SK-N-SH (cell line): ENCODE measurements around the gene SLC66A2. TPM values are rescaled to one million over a fixed set of nuclear protein-coding genes. Genes with fewer than 3 reads are reported as not detected.

Experiments
- CTCF ChIA-PET: fragments of 300-600, 350-600 bp; formaldehyde crosslinking; extraction: SDS; loops from one replicate; lab custom pipeline; 2021; lab: Yijun Ruan, JAX
- POLR2A ChIA-PET: fragments of 350-600 bp; sonication (Branson Sonifier 250); formaldehyde crosslinking; extraction: SDS; loops from one replicate; lab custom pipeline; 2020; ENCODE audit warnings: antibody characterized with exemption, inconsistent platforms; lab: Yijun Ruan, JAX
- DNase-seq: peaks from one replicate; pipeline ENCODE4 v3.0.0; 2012
- H2AFZ ChIP-seq: fragments of 200-600 bp; sonication (generic); 2 replicates; pipeline ENCODE4 v1.8.1; 2016; ENCODE audit warnings: antibody characterized with exemption, mild to moderate bottlenecking, low read depth
- H3F3A ChIP-seq: fragments of 200-600 bp; sonication (generic); replicated peaks from 2 replicates; pipeline ENCODE3; 2016; ENCODE audit warnings: antibody characterized with exemption, mild to moderate bottlenecking; ENCODE audit not compliant: insufficient read depth
- H3K27ac ChIP-seq, 2 experiments: fragments of 200-500 bp in 1 of 2; fragments of 200-600 bp in 1 of 2; sonication (Bioruptor generic) in 1 of 2; sonication (generic), shearing (Covaris generic) in 1 of 2; 2 replicates each; pipeline versions ENCODE4 v1.5.1 to v1.6.1; 2014 to 2016; ENCODE audit warnings: low read depth in 2 of 2, inconsistent platforms in 1 of 2, low read length in 1 of 2, mild to moderate bottlenecking in 1 of 2, mixed read lengths in 1 of 2
- H3K27me3 ChIP-seq: fragments of 200-600 bp; sonication (generic), shearing (Covaris generic); 2 replicates; pipeline ENCODE4 v1.6.1; 2016; ENCODE audit warnings: mixed run types; ENCODE audit not compliant: insufficient read depth
- H3K36me3 ChIP-seq, 2 experiments: fragments of 200-500 bp in 1 of 2; fragments of 200-600 bp in 1 of 2; sonication (Bioruptor generic) in 1 of 2; sonication (generic) in 1 of 2; replicated peaks in 1 of 2; 2 replicates each; pipeline versions ENCODE3 to v1.5.1; 2014 to 2016; ENCODE audit warnings: low read length in 1 of 2, mild to moderate bottlenecking in 1 of 2; ENCODE audit not compliant: insufficient read depth in 2 of 2, control insufficient read depth in 1 of 2
- H3K4me1 ChIP-seq, 2 experiments: fragments of 200-500 bp in 1 of 2; fragments of 200-600 bp in 1 of 2; sonication (Bioruptor generic) in 1 of 2; sonication (generic), shearing (Covaris generic) in 1 of 2; 2 replicates each; pipeline versions ENCODE4 v1.5.1 to v1.6.1; 2014 to 2016; ENCODE audit warnings: low read depth in 1 of 2, low read length in 1 of 2, mixed run types in 1 of 2; ENCODE audit not compliant: insufficient read depth in 2 of 2, control insufficient read depth in 1 of 2
- H3K4me2 ChIP-seq: fragments of 200-600 bp; sonication (generic), shearing (Covaris generic); 2 replicates; pipeline ENCODE4 v1.6.1; 2017; ENCODE audit warnings: mixed run types
- H3K4me3 ChIP-seq, 2 experiments: fragments of 200-500 bp in 1 of 2; fragments of 200-600 bp in 1 of 2; sonication (Bioruptor generic) in 1 of 2; sonication (generic), shearing (Covaris generic) in 1 of 2; 2 replicates each; pipeline versions ENCODE4 v1.5.1 to v1.8.1; 2014 to 2016; ENCODE audit warnings: low read depth in 2 of 2, inconsistent platforms in 1 of 2, low read length in 1 of 2, mild to moderate bottlenecking in 1 of 2, mixed read lengths in 1 of 2, moderate library complexity in 1 of 2
- H3K79me2 ChIP-seq: fragments of 200-600 bp; sonication (generic); 2 replicates; pipeline ENCODE4 v1.8.1; 2017; ENCODE audit warnings: mild to moderate bottlenecking; ENCODE audit not compliant: insufficient read depth
- H3K9ac ChIP-seq: fragments of 200-600 bp; sonication (generic); 2 replicates; pipeline ENCODE4 v1.6.1; 2017; ENCODE audit warnings: mixed run types
- H3K9me2 ChIP-seq: fragments of 200-600 bp; sonication (generic); 2 replicates; pipeline ENCODE4 v1.6.1; 2017; ENCODE audit warnings: mixed run types
- H3K9me3 ChIP-seq: fragments of 200-600 bp; sonication (generic); 2 replicates; pipeline ENCODE4 v1.6.1; 2017; ENCODE audit warnings: mixed run types, mild to moderate bottlenecking, moderate library complexity
- H4K20me1 ChIP-seq: fragments of 200-600 bp; sonication (generic); 2 replicates; pipeline ENCODE4 v1.6.1; 2017; ENCODE audit warnings: mild to moderate bottlenecking, mixed run types; ENCODE audit not compliant: insufficient read depth
- CHD2 ChIP-seq: fragments of 150-350 bp; IDR thresholded peaks from 2 replicates; pipeline ENCODE4 v1.6.1; 2018; ENCODE audit warnings: low read length; ENCODE audit not compliant: partially characterized antibody
- CTCF ChIP-seq: fragments of 200-600 bp; sonication (generic); IDR thresholded peaks from 2 replicates; pipeline ENCODE4 v1.6.1; 2017; ENCODE audit warnings: antibody characterized with exemption, mild to moderate bottlenecking, moderate library complexity
- FOSL2 ChIP-seq: IDR thresholded peaks from 2 replicates; pipeline ENCODE4 v1.4.0; 2012; ENCODE audit warnings: low read depth, mild to moderate bottlenecking, moderate library complexity, borderline replicate concordance
- GATA2 ChIP-seq: sonication (generic); formaldehyde crosslinking; IDR thresholded peaks from 2 replicates; pipeline ENCODE4 v1.5.0; 2020; ENCODE audit warnings: mild to moderate bottlenecking, missing genetic modification reagents
- MAX ChIP-seq: IDR thresholded peaks from 2 replicates; pipeline ENCODE4 v1.4.0; 2012; ENCODE audit warnings: low read depth
- MXI1 ChIP-seq: IDR thresholded peaks from 2 replicates; pipeline ENCODE4 v1.6.1; 2012; ENCODE audit warnings: mild to moderate bottlenecking, low read depth, low read length, improper control_type of control experiment
- NRF1 ChIP-seq: IDR thresholded peaks from 2 replicates; pipeline ENCODE4 v1.6.1; 2012; ENCODE audit warnings: low read depth, mild to moderate bottlenecking, low read length
- POLR2AphosphoS5 ChIP-seq: IDR thresholded peaks from 2 replicates; pipeline ENCODE4 v1.6.1; 2012; ENCODE audit warnings: low read depth, low read length
- RCOR1 ChIP-seq: fragments of 150-350 bp; IDR thresholded peaks from 2 replicates; pipeline ENCODE4 v1.6.1; 2017; ENCODE audit warnings: antibody characterized with exemption, low read length
- RXRA ChIP-seq: IDR thresholded peaks from 2 replicates; pipeline ENCODE4 v1.4.0; 2012; ENCODE audit warnings: low read depth, mild to moderate bottlenecking, borderline replicate concordance
- TAF1 ChIP-seq: IDR thresholded peaks from 2 replicates; pipeline ENCODE4 v1.6.1; 2012; ENCODE audit warnings: low read depth, mild to moderate bottlenecking, low read length, moderate library complexity, borderline replicate concordance
- TEAD4 ChIP-seq: IDR thresholded peaks from 2 replicates; pipeline ENCODE4 v1.4.0; 2012; ENCODE audit warnings: mild to moderate bottlenecking, borderline replicate concordance; ENCODE audit not compliant: insufficient read depth
- ZBTB33 ChIP-seq: IDR thresholded peaks from 2 replicates; pipeline ENCODE4 v1.4.0; 2012; ENCODE audit warnings: low read depth, borderline replicate concordance
- WGBS: methylation state at CpG from one replicate; pipeline ENCODE4 v1.1.6; 2017; ENCODE audit warnings: low lambda C conversion rate; 5-methylcytosine and 5-hydroxymethylcytosine counted together
- polyA plus RNA-seq, 3 experiments: library from polyadenylated mRNA; depleted of rRNA; stranded (reverse); fragments of >200 nt; gene quantifications; 2 replicates each; pipeline ENCODE4 v1.2.3, GENCODE V29; 2012
- TF ChIP-seq, protein P1 (sequence below): fragments of 150-350 bp; IDR thresholded peaks from 2 replicates; pipeline ENCODE4 v1.6.1; 2017; ENCODE audit warnings: antibody characterized with exemption, low read length, low read depth, borderline replicate concordance
- TF ChIP-seq, protein P2 (sequence below): IDR thresholded peaks from 2 replicates; pipeline ENCODE4; 2012

The SLC66A2 gene
- polyA plus RNA-seq, 1 of the 3 experiments (the other 2 are of a cell fraction), result 14.5 TPM

DNA sequence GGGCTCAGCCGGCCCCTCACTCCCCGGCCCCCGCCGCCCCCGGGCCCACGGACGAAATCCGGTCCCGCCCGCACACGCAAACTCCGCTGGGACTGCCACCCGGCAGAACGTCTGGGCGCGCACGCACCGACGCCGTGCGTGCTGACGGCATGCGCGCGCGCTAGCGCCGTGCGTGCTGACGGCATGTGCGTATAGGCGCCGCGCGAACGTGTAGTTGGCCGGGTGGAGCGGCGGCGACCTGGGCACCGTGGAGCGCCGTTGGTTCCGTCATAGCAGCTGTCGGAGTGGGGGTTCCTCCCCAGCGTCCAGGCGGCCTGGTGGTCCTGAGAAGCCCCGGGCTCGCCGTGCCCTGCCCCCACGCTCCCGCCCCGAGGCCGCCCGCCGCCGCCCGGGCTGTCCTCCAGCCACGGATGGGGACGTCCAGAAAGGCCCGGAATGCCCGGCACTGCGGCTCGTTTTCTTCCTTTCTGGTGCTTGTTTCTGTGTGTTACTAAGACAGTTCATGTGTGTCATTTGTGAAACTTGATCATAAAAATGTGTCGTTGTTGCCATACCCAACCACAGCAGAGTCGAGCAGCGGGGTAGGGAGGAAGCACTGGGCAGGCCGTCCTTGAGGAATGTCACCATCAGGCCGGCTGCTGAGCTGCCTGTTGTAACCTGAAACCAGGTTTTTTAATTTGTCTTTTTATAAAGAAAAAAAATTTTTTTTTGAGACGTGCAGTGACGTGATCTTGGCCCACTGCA is 37.2 kb upstream of the SLC66A2 start, which contains the start of gene TXNL4A:
Gene TXNL4A (minus strand): TSS at position 113 of the 744 bp plus-strand sequence. CDS start 171 bp downstream, outside the sequence.
- ChIA-PET CTCF (interaction anchor here (1.1 to 1.7 kb wide), 2 partner anchors 12 to 21 kb away, joined by 3 to 4 read pairs; no protein-coding TSS in a partner anchor), POLR2A (interaction anchor here (0.7 to 1.0 kb wide), 2 partner anchors 36 to 167 kb away, joined by 4 read pairs; no protein-coding TSS in a partner anchor)
- Histone ChIP-seq H4K20me1 (peaks cover 39% of the 10 kb centered on the region), H3K9ac (peak within 1 kb of the TSS; percentile 90), H3K79me2 (peaks cover 46% of the 10 kb centered on the region), H3K4me2 (peak within 1 kb of the TSS; percentile 97), H3K36me3 (peaks cover 2 to 21% of the 10 kb centered on the region in 2 experiments), H3K27me3 (no peaks in the 10 kb centered on the region), H3K9me2 (no peaks in the 10 kb centered on the region), H2AFZ (peak within 1 kb of the TSS; percentile 94), H3K9me3 (no peaks in the 10 kb centered on the region), H3K4me3 (peak within 1 kb of the TSS; percentile 74 to 97), H3K27ac (peak within 1 kb of the TSS; percentile 85 to 86), H3K4me1 (peaks cover 4 to 11% of the 10 kb centered on the region in 2 experiments; a peak in 2 of 4 replicates), H3F3A (peaks cover 14% of the 10 kb centered on the region)
- WGBS, result 3% methylated on average over 12 of the region's 71 CpGs
- DNase-seq, result peak; percentile 92
- TF ChIP-seq RCOR1 (no peak), CHD2 (peak; percentile 61), MAX (peak; percentile 68), NRF1 (peak; percentile 61), GATA2 (CRISPR knock-in tag) (no peak), TAF1 (peak; percentile 50), POLR2AphosphoS5 (peak; percentile 87), MXI1 (peak; percentile 81), TEAD4 (0 out of 2 replicates have a peak, but pooled peaks have one; percentile 34)

DNA sequence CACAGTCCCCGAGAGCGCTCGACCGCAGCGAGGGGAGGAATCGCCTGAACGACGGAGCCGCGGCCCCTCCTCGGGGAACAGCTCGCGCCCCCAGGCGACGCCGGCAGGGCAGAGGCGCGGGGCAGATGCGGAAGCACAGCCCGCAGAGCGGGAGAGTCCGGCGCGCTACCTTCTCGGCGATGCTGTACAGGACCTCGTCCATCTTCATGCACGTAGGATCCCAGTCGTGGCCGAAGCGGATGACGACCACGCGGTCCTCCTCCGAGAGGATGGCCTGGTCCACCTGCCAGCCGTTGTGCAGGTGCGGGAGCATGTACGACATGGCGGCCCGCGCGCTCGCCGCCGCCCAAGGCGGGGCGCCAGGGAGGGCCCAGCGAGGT is 36.6 kb upstream of the SLC66A2 start:
- peaks cover 2 to 21% of the 10 kb centered on the region in 2 experiments for H3K36me3 ChIP-seq
- DNase-seq, result no peak
- no peaks in the 10 kb centered on the region for H3K9me2 ChIP-seq
- H4K20me1 ChIP-seq, result peaks cover 45% of the 10 kb centered on the region
- no peaks in the 10 kb centered on the region for H3K9me3 ChIP-seq
- H3K9ac ChIP-seq, result peak overlapping the region; percentile 90
- peaks cover 52% of the 10 kb centered on the region for H3K79me2 ChIP-seq
- H2AFZ ChIP-seq, result peak overlapping the region; percentile 94
- H3K4me2 ChIP-seq, result peak overlapping the region; percentile 97
- POLR2A ChIA-PET, result no interaction called here
- 3% methylated on average over 22 of the region's 48 CpGs for WGBS
- peak overlapping the region; percentile 74 to 97 for H3K4me3 ChIP-seq
- no peaks in the 10 kb centered on the region for H3K27me3 ChIP-seq
- H3K27ac ChIP-seq, result peak overlapping the region; percentile 85 to 86
- peaks cover 14% of the 10 kb centered on the region for H3F3A ChIP-seq
- TF ChIP-seq, protein P1, sequence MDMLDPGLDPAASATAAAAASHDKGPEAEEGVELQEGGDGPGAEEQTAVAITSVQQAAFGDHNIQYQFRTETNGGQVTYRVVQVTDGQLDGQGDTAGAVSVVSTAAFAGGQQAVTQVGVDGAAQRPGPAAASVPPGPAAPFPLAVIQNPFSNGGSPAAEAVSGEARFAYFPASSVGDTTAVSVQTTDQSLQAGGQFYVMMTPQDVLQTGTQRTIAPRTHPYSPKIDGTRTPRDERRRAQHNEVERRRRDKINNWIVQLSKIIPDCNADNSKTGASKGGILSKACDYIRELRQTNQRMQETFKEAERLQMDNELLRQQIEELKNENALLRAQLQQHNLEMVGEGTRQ, result no peak
- TF ChIP-seq MXI1, result peak; percentile 85
- TF ChIP-seq MAX, result peak; percentile 74
- no peak for TF ChIP-seq FOSL2
- TF ChIP-seq, protein P2, sequence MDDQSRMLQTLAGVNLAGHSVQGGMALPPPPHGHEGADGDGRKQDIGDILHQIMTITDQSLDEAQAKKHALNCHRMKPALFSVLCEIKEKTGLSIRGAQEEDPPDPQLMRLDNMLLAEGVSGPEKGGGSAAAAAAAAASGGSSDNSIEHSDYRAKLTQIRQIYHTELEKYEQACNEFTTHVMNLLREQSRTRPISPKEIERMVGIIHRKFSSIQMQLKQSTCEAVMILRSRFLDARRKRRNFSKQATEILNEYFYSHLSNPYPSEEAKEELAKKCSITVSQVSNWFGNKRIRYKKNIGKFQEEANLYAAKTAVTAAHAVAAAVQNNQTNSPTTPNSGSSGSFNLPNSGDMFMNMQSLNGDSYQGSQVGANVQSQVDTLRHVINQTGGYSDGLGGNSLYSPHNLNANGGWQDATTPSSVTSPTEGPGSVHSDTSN, result no peak
- 0 out of 2 replicates have a peak, but pooled peaks have one; percentile 40 for TF ChIP-seq CTCF
- TF ChIP-seq RXRA, result no peak
- TF ChIP-seq ZBTB33, result no peak
- CTCF ChIA-PET, result interaction anchor here (1.7 kb wide), 1 partner anchor 21 kb away, joined by 4 read pairs; no protein-coding TSS in a partner anchor
- peaks cover 4 to 11% of the 10 kb centered on the region in 2 experiments; a peak in 2 of 4 replicates for H3K4me1 ChIP-seq
